NCI-H187 (cell line): ENCODE measurements around the gene FKBP15.
"Not testable (repeated sequence)": the region's sequence is repeated elsewhere in the genome, so short reads cannot be mapped to it uniquely, and the experiment has no call there.

Source experiments
- DNase-seq, 2 experiments: peaks; one replicate each; lab custom pipeline; 2025; lab: John Stamatoyannopoulos, UW

Gene FKBP15

GRCh38 chr9:113143432-113144227, 77.4 kb downstream of the FKBP15 start:
- no peak for DNase-seq

GRCh38 chr9:113140896-113141295, 80.2 kb downstream of the FKBP15 start:
- not testable (repeated sequence) for DNase-seq

DNA sequence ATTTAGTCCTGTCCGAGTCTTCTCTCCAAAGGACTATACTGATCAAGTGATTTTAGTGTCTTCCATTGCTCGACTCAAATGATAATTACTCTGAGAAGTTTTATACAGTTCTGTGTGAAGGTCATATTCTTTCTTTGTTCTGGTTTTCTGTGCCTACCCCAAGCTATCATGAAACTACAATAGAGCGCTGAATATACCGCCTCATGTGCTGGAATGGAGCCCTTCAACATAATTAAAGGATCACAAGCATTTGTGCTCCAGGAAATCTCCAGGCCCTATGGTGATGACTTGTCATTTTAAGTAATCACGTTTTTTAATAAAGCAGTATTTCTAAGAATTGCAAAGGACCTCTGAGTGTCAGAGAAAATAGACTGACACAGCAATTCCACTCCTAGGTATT, 81.1 kb downstream of the FKBP15 start:
- no peak for DNase-seq

- no peak for DNase-seq
Measured at GRCh38 chr9:113139225-113139829, 81.8 kb downstream of the FKBP15 start.

GRCh38 chr9:113138760-113139159, 82.3 kb downstream of the FKBP15 start:
- DNase-seq: no peak

GRCh38 chr9:113137196-113138168, 83.6 kb downstream of the FKBP15 start:
- DNase-seq: no peak

DNA sequence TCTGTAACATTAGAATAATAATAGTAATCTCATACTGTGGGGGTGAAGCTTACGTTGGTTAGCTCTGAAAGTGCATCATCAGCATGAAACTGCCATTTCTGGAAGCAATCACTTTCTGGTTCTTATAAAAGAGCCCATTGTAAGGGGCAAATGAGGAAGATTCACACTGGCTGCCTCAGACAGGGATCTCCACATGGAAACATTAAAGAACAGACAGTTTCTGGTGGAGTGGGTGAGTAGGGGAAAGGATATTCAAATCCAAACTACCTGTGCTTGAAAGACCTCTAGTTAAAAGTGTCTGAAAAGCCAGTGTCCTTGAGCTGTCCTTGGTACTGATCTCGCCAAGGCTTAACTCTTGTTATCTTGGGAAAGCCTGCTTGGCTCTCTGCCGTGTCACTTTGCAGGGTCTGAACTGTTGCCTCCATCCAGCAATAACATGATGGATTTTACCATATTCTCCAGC, 89.4 kb downstream of the FKBP15 start:
- DNase-seq: no peak

DNA sequence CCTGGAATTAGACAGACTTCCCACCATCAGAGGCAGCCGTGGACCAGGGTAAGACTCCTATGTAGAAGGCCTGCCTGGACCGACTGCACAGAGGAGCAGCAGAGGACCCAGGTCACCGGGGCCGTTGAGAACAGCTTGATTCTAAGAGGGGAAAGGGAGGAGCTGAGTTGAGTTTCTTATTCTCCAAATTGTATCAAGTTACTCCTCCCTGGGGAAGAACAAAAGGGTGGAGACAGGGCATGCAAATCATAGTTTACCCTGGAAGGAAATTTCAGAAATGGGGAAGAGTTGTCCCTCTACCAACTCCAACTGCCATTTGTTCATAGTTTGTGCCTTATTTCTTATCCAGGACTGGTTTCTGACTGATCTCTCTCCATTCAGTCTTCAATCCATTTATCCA, 91.2 kb downstream of the FKBP15 start:
- no peak for DNase-seq

DNA sequence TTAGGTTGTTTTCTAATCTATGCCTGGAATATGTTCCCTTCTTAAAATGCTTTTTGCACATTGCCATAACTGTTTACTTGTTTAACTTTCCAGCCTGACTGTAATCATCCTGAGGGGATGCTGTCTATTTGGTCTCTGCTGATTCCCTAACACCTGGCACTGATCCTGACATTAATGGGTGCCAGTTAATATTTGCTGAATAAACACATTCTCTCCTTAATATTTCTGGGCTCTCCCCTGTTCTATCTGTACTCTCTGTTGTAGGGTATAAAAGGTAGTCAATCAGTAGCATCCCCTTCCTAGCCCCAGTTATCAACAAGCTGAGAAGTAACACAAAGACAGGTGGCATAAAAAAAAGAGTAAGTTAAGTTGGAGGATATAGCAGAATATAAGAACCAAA, 91.6 kb downstream of the FKBP15 start:
- no peak for DNase-seq

- DNase-seq: no peak
Measured at GRCh38 chr9:113125386-113126035, 95.6 kb downstream of the FKBP15 start.

DNA sequence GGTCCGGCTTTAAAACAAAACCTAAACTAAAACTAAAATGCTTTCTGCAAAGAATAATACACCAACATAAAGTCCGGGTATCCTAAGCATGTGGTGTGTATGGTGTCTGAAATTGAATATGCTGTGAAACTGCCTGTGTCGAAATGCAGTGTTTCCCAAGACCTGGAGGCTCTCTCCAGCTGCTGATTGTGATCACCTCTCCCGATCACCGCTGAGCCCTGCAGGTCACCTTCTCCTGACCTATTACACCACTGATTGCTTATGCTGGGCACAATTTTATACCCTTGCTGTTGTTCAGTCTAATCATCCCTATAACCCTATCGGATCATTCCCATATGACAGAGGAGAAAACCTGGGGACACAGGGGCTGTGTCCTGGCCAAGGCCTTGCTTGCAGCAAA, 102.2 kb downstream of the FKBP15 start:
- DNase-seq: not testable (repeated sequence)
